Islet of Langerhans (tissue), 1 donor: ENCODE data around the gene FADD.

ENCODE experiments used
- FAIRE-seq: peaks from one replicate; lab custom pipeline; 2011; peaks lifted over from hg19 to GRCh38; lab: Jason Lieb, UNC

Gene FADD, protein sequence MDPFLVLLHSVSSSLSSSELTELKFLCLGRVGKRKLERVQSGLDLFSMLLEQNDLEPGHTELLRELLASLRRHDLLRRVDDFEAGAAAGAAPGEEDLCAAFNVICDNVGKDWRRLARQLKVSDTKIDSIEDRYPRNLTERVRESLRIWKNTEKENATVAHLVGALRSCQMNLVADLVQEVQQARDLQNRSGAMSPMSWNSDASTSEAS

DNA sequence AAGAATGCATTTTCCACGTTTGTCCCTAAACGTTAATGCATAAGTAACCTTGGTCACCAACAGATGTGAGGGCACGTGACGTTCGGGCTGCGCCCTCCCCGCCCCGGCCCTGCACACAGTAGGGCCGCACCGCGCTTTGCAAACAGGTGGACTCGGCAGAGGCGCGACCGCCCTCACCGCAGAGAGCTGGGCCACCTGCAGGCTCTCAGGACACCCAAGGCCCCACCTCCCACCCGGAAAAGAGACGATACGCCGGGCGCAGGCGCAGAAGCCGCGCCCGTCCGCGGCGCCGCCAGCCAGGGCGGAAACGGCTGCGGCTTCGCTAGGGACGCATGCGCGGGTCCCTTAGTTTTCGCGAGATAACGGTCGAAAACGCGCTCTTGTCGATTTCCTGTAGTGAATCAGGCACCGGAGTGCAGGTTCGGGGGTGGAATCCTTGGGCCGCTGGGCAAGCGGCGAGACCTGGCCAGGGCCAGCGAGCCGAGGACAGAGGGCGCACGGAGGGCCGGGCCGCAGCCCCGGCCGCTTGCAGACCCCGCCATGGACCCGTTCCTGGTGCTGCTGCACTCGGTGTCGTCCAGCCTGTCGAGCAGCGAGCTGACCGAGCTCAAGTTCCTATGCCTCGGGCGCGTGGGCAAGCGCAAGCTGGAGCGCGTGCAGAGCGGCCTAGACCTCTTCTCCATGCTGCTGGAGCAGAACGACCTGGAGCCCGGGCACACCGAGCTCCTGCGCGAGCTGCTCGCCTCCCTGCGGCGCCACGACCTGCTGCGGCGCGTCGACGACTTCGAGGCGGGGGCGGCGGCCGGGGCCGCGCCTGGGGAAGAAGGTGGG is at the start of gene FADD:
Gene FADD (plus strand): TSS at position 377 of the 831 bp plus-strand sequence. CDS start 164 bp downstream, at position 541.
- FAIRE-seq: no peak

DNA sequence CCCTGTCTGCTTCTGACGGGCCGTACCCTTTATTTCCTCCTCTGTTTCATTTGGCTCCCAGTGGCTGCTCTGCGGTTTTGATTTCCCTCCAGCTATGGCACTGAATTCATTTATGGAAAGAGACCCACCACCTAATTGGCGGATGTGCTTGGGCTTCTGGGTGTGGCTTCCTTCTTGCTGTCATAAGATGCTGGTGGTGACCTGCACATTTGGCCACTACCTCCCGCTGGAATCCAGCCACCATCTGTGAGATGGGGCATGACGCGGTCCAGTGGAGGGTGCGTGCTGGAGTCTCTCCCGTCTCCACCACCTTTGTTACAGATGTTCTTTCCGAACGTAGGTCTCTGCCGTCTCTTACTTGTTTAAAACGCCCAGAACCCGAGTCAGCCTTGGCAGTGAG is 47.7 kb upstream of the FADD start:
- FAIRE-seq: no peak

DNA sequence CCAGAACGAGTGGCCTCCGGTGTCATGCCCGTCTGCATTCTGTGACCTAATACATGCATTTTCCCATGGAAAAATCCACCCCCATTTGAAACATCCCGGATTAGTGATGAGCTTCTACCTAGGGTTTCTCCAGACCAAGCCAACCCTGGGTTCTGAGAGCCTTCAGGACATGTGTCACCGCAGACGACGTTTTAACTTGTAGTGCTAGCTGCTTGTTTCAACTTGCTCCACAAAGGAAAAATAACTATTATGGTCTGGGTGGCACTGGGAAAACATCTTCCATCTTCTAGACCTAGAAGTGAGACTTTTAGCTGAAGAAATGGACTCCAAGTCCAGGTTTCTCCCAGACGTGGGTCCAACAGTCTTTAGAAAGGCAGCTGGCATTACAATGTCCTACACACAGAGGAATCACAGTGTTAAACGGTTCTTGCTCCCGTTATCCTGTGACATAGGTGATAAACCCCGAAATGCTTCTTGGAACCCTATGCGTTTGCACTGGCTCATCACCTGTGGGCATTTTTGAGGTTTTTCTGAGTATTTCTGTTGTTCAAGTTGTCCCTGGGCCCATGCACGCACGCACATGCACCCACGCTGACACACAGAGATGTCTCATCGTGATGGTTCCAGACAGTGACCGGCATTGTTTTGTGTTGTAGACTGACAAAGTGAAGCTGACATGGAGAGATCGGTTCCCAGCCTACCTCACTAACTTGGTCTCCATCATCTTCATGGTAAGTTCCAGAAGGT is 46.6 kb upstream of the FADD start:
- no peak for FAIRE-seq

DNA sequence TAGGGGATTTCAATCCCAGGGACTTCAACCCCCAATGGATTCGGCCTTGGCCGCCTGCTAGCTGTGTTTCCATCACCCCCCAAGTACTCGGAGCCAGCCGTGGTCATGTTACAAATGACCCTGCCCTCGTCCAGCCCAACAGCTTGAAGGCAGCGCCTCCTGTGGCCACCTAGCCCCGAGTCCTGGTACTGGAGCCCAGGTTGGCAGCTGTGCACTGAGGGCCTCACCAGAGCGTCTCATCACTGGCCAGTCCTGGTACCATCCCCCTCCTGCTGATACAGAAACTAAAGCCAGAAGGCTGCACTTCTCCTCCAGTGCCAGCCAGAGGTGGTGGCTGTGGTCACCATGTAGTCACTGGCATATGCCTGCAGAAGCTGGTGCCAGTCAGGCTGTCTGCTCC is 44.9 kb upstream of the FADD start:
- FAIRE-seq: no peak

DNA sequence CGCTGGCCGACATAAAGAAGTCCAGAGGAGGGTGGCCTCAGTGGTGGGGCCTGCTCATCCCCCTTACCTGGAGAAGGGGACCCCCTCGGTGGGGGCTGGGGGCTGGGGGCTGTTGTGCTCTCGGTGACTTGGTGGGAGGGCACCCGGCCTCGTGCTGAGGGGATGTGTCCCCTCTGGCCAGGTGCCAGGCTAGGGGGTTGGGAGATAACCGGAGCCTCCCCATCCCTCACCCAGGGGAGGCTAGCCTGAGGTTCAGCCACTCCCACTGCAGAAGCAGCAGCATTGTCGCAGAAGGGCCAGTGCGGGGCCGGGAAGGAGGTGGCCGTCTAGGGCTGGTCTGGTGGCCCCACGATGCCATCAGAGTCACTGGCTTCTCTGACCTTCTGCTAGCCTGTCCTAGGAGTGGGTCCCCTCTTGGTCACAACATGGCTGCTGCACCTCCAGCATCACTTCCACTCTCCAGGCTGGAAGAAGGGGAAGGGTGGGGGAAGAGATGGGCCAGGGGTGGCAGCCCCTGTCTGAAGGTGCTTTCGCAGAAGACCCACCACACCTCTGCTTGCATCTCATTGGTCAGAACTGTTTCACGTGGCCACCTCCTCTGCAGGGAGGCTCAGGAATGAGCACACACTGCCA is 44.2 kb upstream of the FADD start:
- no peak for FAIRE-seq

DNA sequence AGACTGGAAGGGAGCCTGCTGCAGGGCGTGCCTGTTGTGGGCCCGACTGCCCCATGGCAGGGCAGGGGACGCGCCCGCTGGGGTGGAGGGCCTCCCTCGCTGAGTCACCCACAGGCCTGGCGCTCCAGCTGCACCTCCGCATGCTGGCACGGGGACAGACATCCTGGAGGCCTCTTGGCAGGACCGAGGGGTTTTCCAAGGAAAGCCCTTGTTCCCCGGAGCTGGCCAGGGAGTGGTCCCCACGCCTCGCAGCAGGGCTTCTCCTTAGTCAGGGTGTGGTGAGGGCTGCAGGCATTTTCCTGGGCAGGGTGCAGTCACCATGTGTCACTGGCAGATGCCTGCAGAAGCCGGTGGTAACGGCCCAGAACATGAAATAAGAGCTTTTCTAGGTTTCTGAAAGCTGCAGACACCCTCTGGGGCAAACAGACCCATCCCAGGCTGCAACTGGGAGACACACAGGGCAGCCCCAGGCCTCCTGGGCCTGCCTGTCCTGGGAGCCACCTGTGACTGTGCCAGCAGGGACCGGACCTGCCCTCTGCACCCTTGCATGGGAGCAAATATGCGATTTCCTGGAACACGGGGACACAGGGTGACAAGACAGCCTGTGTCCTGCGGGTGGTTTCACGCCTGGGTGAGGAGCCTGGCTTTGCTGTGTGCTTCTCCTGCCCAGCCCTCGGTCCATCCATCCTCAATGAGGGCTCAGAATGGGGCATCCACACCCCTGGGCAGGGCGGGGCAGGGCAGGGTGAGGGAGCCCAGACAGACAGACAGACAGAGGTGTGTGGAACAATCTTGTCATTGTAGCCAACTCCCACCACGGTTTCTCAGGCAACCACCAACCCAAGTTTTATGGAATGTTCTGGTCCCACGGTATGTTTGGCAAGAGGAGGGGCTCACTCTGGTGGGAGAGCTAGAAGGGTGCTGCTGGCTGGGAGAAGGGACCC is 43.2 kb upstream of the FADD start:
- FAIRE-seq: no peak

DNA sequence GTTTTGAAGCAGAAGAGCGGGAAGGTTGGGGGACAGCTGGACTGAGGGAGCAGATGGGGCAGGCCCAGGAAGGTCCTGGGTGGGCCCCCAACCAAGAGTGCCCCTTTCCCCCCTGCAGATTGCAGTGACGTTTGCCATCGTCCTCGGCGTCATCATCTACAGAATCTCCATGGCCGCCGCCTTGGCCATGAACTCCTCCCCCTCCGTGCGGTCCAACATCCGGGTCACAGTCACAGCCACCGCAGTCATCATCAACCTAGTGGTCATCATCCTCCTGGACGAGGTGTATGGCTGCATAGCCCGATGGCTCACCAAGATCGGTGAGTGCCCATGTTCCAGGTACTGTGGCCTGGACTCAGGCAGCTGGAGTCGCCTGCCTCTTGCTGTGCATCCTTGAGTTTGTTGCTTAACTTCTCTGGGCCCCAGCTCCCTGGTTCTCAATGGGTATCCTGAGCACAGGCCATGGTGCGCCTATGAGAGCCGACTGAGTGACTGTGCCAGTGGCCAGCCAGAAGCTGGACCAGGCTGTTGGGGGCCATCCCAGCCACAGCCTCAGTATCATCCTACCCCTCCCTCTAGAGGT is 42.0 kb upstream of the FADD start:
- FAIRE-seq: no peak

DNA sequence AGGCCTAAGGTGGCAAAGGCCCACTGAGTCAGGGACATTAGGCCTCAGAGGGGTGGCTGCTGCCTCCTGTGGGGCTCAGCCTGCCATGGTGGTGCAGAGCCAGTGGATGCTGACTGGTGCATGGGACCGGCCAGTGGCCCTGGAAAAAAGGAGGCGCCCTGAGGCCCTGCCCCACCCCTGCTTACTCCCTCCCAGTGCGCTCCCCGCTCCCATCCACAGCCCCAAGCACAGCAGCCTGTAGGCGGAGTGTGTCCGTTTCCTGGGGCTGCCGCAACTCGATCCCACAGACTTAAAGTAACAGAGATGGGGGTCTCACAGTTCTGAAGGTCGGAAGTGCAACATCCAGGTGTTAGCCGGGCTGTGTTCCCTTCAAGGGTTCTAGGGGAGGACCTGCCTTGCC is 38.4 kb upstream of the FADD start:
- no peak for FAIRE-seq

DNA sequence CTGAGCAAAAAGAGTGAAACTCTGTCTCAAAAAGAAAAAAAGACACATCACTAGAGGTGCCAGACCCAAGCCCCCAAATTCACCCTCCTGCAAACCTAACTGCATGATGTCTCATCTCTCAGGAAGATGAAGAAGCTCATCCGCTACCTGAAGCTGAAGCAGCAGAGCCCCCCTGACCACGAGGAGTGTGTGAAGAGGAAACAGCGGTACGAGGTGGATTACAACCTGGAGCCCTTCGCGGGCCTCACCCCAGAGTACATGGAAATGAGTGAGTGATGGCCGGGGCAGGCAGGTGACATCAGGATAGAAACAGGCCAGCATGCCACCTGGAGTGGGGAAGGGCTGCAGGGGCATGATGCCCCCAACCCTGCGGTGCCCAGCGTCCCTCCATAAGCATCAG is 36.0 kb upstream of the FADD start:
- no peak for FAIRE-seq

DNA sequence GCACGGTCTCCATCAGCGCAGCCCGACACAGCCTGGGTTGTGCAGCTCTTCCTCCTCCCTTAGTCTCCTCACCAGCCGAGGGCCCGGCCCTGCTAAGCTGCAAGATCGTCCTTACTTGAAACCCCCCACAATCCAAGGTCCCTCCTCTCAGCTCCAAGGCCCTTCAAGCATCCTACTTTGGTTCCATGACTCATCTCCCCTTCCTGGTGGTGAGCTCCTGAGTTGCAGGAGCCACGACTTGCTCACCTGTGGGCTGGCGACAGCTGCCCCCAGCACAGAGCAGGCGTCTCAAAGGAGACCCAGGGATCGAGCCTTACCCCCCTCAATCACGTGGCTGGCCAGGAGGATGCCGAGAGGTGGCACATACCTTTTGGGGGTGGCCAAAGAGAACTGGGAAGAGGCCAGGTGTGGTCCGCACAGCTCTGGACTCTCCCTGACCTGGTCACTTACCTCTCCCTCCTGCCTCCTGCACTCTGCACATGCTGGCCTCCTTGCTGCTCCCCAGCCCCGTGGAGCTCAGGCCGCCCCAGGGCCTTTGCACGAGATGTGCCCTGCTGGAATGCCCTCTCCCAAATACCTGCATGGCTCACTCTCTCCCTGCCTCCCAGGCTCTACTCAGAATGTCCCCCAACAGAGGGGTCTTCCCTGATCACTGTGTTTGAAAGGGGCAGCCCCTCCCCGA is 35.2 kb upstream of the FADD start:
- FAIRE-seq: no peak

DNA sequence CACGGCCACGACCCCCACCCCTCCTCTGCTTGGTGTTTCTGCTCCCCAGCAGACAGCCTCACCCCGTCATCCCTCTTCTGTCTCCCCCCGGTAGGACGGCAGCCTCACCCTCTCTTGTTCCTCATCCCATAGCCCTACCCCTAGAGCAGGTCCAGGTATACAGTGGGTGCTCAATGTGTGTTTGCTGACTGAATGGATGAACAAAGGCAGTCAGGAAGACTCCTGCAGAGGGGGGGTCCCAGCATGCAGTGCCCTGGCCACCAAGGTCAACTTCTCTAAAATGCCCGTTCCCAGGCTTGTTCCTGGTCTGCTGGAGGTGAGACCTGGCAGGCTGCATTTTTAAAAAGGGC is 34.7 kb upstream of the FADD start:
- FAIRE-seq: no peak

DNA sequence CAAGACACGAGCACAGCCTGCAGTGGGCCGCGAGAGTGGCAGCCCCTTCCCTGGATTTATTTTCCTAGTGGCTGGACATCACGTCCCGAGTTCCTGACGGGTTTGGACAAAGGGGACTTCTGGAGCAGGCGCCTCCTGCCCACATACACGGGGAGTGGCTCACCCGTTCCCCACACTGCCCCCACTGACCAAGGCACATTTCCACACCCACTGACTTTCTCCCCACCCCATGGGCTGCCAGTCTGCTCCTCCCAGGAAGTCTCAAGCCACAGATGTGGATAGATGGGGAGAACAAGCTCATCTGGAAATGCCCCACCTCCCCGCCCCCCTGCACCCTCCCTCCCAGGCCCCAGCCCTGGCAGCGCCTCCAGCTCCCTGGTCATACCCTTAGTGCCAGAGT is 34.0 kb upstream of the FADD start:
- FAIRE-seq: no peak

DNA sequence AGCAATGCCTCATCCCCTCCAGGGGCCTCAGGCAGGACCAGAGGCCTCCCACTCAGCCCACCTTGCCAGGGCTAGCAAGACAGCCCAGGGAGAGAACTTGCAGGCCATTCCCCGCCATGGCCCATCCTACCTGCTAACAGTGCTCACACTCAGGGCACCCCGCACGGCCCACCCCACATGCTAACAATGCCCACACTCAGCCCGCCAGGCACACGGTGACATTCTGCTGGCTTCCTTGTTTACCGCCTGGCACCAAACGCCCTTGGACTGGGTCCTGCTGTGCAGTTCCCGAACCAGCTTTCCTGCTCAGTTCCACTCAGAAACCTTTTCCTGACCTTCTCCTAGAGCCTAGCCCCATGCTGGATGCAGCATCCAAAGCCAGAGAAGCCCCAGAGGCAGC is 33.5 kb upstream of the FADD start:
- FAIRE-seq: no peak

DNA sequence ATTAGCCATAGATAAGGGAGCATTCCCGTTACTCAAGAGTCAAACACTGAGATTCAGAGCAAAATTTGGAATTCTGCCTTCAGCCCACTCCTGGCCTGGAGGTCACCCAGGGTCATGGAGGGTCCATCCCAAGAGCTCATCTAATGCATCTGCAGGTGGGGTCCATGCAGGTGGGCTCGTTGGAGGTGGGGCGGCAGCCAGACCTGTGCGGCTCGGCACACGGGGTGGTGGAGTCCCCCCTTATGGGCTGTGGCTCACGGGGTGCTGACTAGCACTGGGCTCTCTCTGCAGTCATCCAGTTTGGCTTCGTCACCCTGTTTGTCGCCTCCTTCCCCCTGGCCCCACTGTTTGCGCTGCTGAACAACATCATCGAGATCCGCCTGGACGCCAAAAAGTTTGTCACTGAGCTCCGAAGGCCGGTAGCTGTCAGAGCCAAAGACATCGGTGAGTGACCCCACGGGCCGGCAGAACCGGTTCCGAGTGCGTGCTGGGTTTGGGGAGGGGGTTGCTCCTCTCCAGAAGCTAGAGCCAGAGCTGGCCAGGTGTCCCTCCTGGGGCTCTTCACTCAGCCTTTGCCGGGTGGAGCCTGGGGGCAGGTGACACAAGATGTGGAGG is 32.4 kb upstream of the FADD start:
- no peak for FAIRE-seq

DNA sequence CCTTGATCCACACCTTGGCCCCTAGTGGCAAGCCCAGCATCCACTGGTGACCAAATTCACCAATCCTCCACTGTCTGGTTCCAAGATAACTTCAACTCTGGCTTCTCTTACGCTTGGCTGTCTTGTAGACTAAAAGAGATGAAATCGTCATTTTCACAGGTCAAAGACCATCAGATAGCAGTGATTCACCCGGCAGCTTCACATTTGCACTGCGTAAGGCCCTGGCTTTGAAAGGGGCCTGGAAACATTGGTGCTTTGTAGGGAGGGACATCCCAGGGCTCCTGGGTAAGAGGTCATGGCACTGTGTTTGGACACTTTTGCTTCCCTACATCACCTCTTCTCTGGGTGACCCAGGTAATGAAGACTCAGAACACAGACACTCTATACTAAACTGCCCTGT is 30.1 kb upstream of the FADD start:
- no peak for FAIRE-seq

DNA sequence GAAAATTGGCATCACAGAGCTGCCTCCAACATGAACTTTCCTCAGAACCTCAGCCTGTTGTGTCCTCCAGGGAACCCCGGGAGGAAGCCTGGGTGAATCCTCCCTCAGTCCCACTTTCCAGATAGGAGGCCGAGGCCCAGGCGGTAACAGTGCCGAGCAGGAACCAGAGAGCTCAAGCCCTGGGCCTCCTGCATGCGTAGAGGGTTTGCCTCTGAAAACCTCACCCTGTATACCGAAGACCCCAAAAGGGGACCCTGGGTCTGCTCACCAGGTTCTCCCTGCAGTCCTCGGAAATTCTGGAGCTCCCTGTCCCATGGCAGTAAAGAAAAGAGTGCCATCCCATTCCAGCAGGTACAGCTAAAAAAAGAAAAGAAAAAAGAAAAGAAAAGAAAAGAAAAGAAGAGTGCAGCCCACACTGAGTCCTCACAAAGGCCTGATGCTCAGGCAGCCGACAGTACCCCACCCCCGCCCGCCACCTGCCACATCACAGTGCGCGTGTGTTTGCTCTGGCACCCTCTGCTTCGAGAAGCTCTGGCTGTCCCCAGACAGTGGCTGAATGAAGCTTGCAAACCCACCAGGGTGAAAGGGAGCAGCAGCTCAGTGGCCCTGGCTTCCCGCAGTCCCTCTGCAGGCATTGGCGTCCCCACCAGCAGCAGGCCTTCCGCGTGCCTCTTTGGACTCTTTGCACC is 28.4 kb upstream of the FADD start:
- FAIRE-seq: no peak

DNA sequence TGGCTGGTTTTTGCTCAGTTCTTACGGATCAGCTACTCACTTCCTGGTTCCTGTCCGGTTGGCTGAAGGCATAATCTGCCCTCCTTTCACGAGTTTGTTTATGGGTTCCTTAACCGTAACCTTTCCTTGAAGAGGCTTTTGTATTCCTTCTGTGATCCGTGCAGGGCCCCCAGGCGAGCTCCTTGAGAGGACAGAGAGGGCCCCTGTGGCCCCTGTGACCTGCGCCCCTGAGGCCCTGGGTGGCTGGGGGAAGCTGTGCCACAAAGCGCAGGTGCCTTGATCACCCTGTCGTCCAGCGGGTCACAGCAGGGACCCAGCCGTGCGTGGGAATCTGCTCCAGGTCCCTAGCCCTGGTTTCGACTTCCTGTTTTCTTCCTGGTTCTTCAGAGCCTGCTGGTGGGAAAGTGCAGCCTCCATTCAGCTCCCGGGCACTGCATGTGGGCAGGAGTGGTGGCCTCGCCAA is 27.8 kb upstream of the FADD start:
- FAIRE-seq: no peak

DNA sequence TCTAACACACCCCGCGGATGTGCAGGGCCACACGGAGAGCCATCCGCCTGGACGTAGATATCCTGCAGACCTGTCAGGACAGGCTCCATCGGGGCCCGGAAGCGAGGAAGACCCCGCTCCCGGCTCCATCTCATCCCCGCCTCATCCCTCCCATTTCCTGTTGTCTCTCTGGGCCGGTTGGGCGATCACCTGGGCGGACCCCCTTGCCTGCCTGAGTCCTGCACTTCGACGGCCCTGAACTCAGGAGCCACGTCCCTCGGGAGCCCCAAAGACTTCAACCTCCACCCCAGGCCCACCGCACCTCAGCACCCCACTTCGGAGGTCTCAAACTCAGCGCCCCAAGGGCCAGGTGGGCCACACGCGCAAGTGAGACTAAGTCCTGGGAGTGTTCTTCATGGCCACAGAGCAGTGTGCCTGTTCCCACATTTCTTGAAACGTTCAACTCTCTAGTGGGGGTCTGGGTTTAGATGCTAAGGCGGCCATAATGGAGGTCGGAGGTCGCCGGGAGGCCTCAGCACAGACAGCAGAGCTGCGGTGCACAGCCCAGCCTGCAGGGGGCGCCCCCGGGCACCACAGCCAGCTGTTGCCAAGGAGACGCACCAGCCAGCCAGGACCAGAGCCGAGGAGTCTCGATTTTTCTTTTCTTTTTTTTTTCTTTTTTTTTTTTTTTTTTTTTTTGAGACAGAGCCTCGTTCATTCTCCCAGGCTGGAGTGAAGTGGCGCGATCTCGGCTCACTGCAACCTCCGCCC is 26.0 kb upstream of the FADD start:
- no peak for FAIRE-seq

DNA sequence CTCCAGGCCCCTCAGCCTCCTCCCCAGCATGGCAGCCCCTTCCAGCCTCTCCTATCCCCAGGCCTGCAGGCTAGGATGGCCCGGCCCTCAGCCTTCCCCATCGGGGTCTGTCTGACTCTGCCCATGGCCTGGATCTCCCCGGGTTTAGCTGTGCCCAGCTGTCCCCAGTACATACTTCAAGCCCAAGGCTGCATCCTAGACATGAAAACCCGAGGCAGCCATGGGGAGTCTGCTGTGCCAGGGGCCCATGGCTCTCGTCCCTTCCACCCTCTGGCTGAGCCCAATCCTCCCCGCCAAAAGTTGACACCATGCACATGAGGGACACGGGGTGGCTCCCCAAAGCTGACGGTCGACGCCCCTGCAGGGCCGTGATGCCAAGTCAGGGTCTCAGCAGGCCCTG is 22.2 kb upstream of the FADD start:
- no peak for FAIRE-seq
